ENCODE measurements around the gene UBD. TPM values are rescaled to one million over a fixed set of nuclear protein-coding genes. Genes with fewer than 3 reads are reported as not detected.

The UBD gene
- total and polyA plus RNA-seq, 2 experiments from 2014 or later, result 154 to 158 TPM

GRCh38 chr6:29517245-29517644 is 42.3 kb downstream of the UBD start:
- Histone ChIP-seq H3K4me2 (no peak overlapping the region), H3K9me2 (replicated peaks; ENCODE audit: insufficient read depth) (no peaks in the 10 kb centered on the region), H3K9me3 (ENCODE audit: low read depth) (no peaks in the 10 kb centered on the region), H3K27ac (no peak overlapping the region), H2AFZ (no peak overlapping the region), H3K79me2 (no peaks in the 10 kb centered on the region), H3K4me1 (ENCODE audit: insufficient read depth) (no peaks in the 10 kb centered on the region), H3K4me3 (no peak overlapping the region), H3K36me3 (replicated peaks; ENCODE audit: insufficient read depth, low read depth) (no peaks in the 10 kb centered on the region), H3K27me3 (no peaks in the 10 kb centered on the region), H4K20me1 (ENCODE audit: insufficient read depth, poor library complexity, severe bottlenecking) (no peaks in the 10 kb centered on the region)
- TF ChIP-seq CTCF (IDR thresholded peaks at IDR 0.05; ENCODE audit: poor library complexity) (no peak), EZH2 (IDR thresholded peaks at IDR 0.05; ENCODE audit: borderline replicate concordance) (no peak), EZH2phosphoT487 (IDR thresholded peaks at IDR 0.05; ENCODE audit: low read depth, severe bottlenecking, unreplicated experiment) (no peak)
- WGBS (ENCODE audit: low lambda C conversion rate, missing lambda C conversion rate), result 82% methylated on average over 1 of the region's 1 CpG
- DNase-seq (ENCODE audit: low spot score), result no peak

- H3K4me2 ChIP-seq, result no peak overlapping the region
- TF ChIP-seq CTCF (IDR thresholded peaks at IDR 0.05; ENCODE audit: poor library complexity), result no peak
- TF ChIP-seq EZH2 (IDR thresholded peaks at IDR 0.05; ENCODE audit: borderline replicate concordance), result no peak
- TF ChIP-seq EZH2phosphoT487 (IDR thresholded peaks at IDR 0.05; ENCODE audit: low read depth, severe bottlenecking, unreplicated experiment), result no peak
Observed at GRCh38 chr6:29516108-29516507, 43.4 kb downstream of the UBD start.

GRCh38 chr6:29510746-29511300 is 48.7 kb downstream of the UBD start:
- 70% methylated on average over 2 of the region's 2 CpGs for whole genome bisulfite sequencing (ENCODE audit: low lambda C conversion rate, missing lambda C conversion rate)
- no peaks in the 10 kb centered on the region for H3K4me1 ChIP-seq (ENCODE audit: insufficient read depth)
- no peaks in the 10 kb centered on the region for H3K79me2 ChIP-seq
- TF ChIP-seq CTCF (IDR thresholded peaks at IDR 0.05; ENCODE audit: poor library complexity) (no peak), EZH2 (IDR thresholded peaks at IDR 0.05; ENCODE audit: borderline replicate concordance) (no peak), EZH2phosphoT487 (IDR thresholded peaks at IDR 0.05; ENCODE audit: low read depth, severe bottlenecking, unreplicated experiment) (no peak)
- H3K27ac ChIP-seq, result no peak overlapping the region
- H3K9me3 ChIP-seq (ENCODE audit: low read depth), result no peaks in the 10 kb centered on the region
- no peak overlapping the region for H2AFZ ChIP-seq
- DNase-seq (ENCODE audit: low spot score), result no peak
- H4K20me1 ChIP-seq (ENCODE audit: insufficient read depth, poor library complexity, severe bottlenecking), result no peaks in the 10 kb centered on the region
- H3K27me3 ChIP-seq, result no peaks in the 10 kb centered on the region
- H3K9me2 ChIP-seq (replicated peaks; ENCODE audit: insufficient read depth), result no peaks in the 10 kb centered on the region
- no peak overlapping the region for H3K4me2 ChIP-seq
- H3K36me3 ChIP-seq (replicated peaks; ENCODE audit: insufficient read depth, low read depth), result no peaks in the 10 kb centered on the region
- H3K4me3 ChIP-seq, result no peak overlapping the region

More at GRCh38 chr6:29516108-29516507, 43.4 kb downstream of the UBD start:
- Histone ChIP-seq H2AFZ (no peak overlapping the region), H3K27me3 (no peaks in the 10 kb centered on the region), H4K20me1 (ENCODE audit: insufficient read depth, poor library complexity, severe bottlenecking) (no peaks in the 10 kb centered on the region), H3K36me3 (replicated peaks; ENCODE audit: insufficient read depth, low read depth) (no peaks in the 10 kb centered on the region), H3K9me2 (replicated peaks; ENCODE audit: insufficient read depth) (no peaks in the 10 kb centered on the region), H3K79me2 (no peaks in the 10 kb centered on the region), H3K4me3 (no peak overlapping the region), H3K4me1 (ENCODE audit: insufficient read depth) (no peaks in the 10 kb centered on the region), H3K9me3 (ENCODE audit: low read depth) (no peaks in the 10 kb centered on the region), H3K27ac (no peak overlapping the region)
- WGBS (ENCODE audit: low lambda C conversion rate, missing lambda C conversion rate), result 58% methylated on average over 6 of the region's 6 CpGs
- no peak for DNase-seq (ENCODE audit: low spot score)

Measured in hepatocyte (in vitro differentiated cells).